ENCODE results near the gene MAP7.
"Not testable (repeated sequence)": the region's sequence is repeated elsewhere in the genome, so short reads cannot be mapped to it uniquely, and the experiment has no call there.

MAP7 gene

DNA sequence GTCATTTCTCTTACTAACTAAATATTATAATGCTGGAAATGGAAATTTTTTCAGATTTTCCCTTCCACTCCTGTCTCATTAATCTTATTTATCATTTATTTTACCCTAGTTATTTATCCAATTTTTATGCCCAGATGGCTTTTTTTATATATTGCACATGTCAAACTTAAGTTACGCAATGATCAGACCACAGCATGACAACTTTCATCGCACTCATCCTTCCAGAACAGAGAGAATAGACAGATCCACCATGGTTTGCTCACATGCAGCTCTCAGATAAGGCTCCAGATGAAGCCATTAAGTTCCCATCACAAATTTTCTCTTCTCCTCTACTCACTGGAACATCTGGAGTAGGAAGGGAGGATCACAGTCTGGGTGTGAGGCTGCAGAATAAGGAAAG lies 48.7 kb downstream of the MAP7 start:
- Histone ChIP-seq H3K27ac (ENCODE audit: low read depth, low read length) (peak overlapping the region; percentile 22), H2BK15ac (replicated peaks; ENCODE audit: low read depth) (no peak overlapping the region), H3K79me1 (ENCODE audit: low read length) (peaks cover 3% of the 10 kb centered on the region), H3K27me3 (ENCODE audit: insufficient read depth, low read length, poor library complexity) (no peaks in the 10 kb centered on the region), H3K56ac (ENCODE audit: low read length) (no peak overlapping the region), H2AK5ac (ENCODE audit: low read length) (no peak overlapping the region), H3K9ac (ENCODE audit: low read length) (no peak overlapping the region), H3K4me1 (ENCODE audit: control insufficient read depth, low read depth, low read length) (peaks cover 5% of the 10 kb centered on the region), H2BK120ac (ENCODE audit: low read depth, low read length) (no peak overlapping the region), H3K36me3 (ENCODE audit: control insufficient read depth, insufficient read depth, low read length) (no peaks in the 10 kb centered on the region), H3K4me2 (ENCODE audit: low read length) (no peak overlapping the region), H3K4ac (ENCODE audit: low read depth, low read length) (no peak overlapping the region), H2BK5ac (ENCODE audit: low read length) (no peak overlapping the region), H3K23ac (ENCODE audit: low read length) (no peak overlapping the region), H3K18ac (ENCODE audit: low read length) (peak overlapping the region; percentile 53), H4K8ac (ENCODE audit: low read depth, low read length) (no peak overlapping the region), H3K79me2 (ENCODE audit: control insufficient read depth, insufficient read depth, low read length) (peaks cover 2% of the 10 kb centered on the region), H3K4me3 (ENCODE audit: low read length) (no peak overlapping the region), H4K5ac (ENCODE audit: low read length) (peak overlapping the region; percentile 21)
- peak; percentile 16 for DNase-seq
- WGBS (ENCODE audit: extremely low coverage, insufficient coverage, low lambda C conversion rate) = no CpG with 5 or more reads among the region's 2 CpGs

DNA sequence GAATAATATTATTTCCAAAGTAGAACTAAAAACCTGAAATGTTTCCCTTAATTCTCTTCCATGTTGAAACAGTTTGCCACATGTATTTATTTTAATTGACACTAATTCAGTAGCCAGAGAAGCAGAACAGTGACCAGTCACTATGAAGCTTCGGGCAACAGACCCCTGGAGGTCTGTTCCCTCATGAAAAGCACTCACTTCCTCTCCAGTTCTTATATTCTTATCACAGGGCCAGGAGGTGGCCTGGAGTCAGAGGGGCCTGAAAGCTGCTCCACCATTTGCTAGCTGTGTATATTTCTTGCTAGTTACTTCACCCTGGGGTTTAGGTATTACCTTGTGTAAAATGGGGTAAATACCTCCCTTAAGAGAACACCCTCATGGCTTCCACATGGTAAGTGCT lies 49.1 kb downstream of the MAP7 start:
- Histone ChIP-seq H3K79me2 (ENCODE audit: control insufficient read depth, insufficient read depth, low read length) (peaks cover 2% of the 10 kb centered on the region), H2BK15ac (replicated peaks; ENCODE audit: low read depth) (no peak overlapping the region), H3K18ac (ENCODE audit: low read length) (no peak overlapping the region), H3K4me2 (ENCODE audit: low read length) (no peak overlapping the region), H2BK120ac (ENCODE audit: low read depth, low read length) (no peak overlapping the region), H3K4me1 (ENCODE audit: control insufficient read depth, low read depth, low read length) (peaks cover 5% of the 10 kb centered on the region), H3K27me3 (ENCODE audit: insufficient read depth, low read length, poor library complexity) (no peaks in the 10 kb centered on the region), H2BK5ac (ENCODE audit: low read length) (no peak overlapping the region), H3K9ac (ENCODE audit: low read length) (no peak overlapping the region), H3K4ac (ENCODE audit: low read depth, low read length) (no peak overlapping the region), H3K36me3 (ENCODE audit: control insufficient read depth, insufficient read depth, low read length) (no peaks in the 10 kb centered on the region), H3K79me1 (ENCODE audit: low read length) (peaks cover 3% of the 10 kb centered on the region), H2AK5ac (ENCODE audit: low read length) (no peak overlapping the region), H3K27ac (ENCODE audit: low read depth, low read length) (peak overlapping the region; percentile 51), H3K56ac (ENCODE audit: low read length) (no peak overlapping the region), H3K23ac (ENCODE audit: low read length) (no peak overlapping the region), H3K4me3 (ENCODE audit: low read length) (no peak overlapping the region), H4K5ac (ENCODE audit: low read length) (no peak overlapping the region), H4K8ac (ENCODE audit: low read depth, low read length) (no peak overlapping the region)
- DNase-seq = peak; percentile 81
- WGBS (ENCODE audit: extremely low coverage, insufficient coverage, low lambda C conversion rate) = no CpG with 5 or more reads among the region's 1 CpG

DNA sequence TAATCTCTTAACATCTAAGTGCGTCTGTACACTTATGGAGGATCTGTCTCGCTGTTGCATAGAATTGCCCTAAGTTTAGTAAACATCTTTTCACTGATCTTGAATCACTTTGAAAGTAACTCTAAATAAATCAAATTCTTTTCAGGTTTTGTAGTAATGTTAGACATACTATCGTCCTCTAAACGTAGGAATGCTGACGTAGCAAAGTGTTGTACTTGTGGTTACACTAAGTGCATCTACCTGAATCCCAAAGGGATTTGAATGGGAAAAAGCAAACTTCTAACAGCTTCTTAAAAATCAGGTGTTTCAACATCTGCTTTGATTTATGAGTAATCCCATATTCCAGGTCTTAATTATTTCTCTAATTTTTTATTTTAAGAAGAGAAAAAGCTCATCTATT lies 49.8 kb downstream of the MAP7 start:
- no peak overlapping the region for H3K27ac ChIP-seq (ENCODE audit: low read depth, low read length)

DNA sequence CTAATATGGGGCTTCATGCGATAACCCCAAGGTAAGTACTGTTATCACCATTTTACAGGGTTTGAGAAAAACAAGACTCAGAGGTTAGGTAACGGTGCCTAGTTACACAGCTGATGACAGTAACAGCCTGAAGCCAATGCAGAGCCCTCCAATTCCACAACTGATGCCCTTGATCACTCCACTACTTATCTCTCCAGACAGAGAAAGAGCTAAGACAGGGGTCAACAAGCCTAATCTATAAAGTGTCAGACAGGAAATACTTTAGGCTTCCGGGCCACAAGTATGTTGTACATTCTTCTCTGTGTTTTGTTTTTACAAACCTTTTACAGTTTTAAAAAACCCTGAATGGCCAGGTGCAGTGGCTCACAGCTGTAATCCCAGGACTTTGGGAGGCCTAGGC lies 50.9 kb downstream of the MAP7 start:
- Histone ChIP-seq H3K27me3 (ENCODE audit: insufficient read depth, low read length, poor library complexity) (no peaks in the 10 kb centered on the region), H3K23ac (ENCODE audit: low read length) (no peak overlapping the region), H3K79me2 (ENCODE audit: control insufficient read depth, insufficient read depth, low read length) (peaks cover 2% of the 10 kb centered on the region), H2BK5ac (ENCODE audit: low read length) (no peak overlapping the region), H3K4me2 (ENCODE audit: low read length) (no peak overlapping the region), H3K79me1 (ENCODE audit: low read length) (peaks cover 3% of the 10 kb centered on the region), H3K36me3 (ENCODE audit: control insufficient read depth, insufficient read depth, low read length) (no peaks in the 10 kb centered on the region), H3K18ac (ENCODE audit: low read length) (peak overlapping the region; percentile 45), H3K4me3 (ENCODE audit: low read length) (no peak overlapping the region), H3K4me1 (ENCODE audit: control insufficient read depth, low read depth, low read length) (peaks cover 5% of the 10 kb centered on the region), H3K9ac (ENCODE audit: low read length) (no peak overlapping the region), H2BK15ac (replicated peaks; ENCODE audit: low read depth) (no peak overlapping the region), H2AK5ac (ENCODE audit: low read length) (no peak overlapping the region), H3K4ac (ENCODE audit: low read depth, low read length) (no peak overlapping the region), H3K56ac (ENCODE audit: low read length) (no peak overlapping the region), H4K5ac (ENCODE audit: low read length) (no peak overlapping the region), H3K27ac (ENCODE audit: low read depth, low read length) (peak overlapping the region; percentile 85), H2BK120ac (ENCODE audit: low read depth, low read length) (no peak overlapping the region), H4K8ac (ENCODE audit: low read depth, low read length) (no peak overlapping the region)
- DNase-seq = peak; percentile 92
- WGBS (ENCODE audit: extremely low coverage, insufficient coverage, low lambda C conversion rate) = no CpG with 5 or more reads among the region's 3 CpGs

More for the DNA sequence above, 49.8 kb downstream of the MAP7 start:
- no peak overlapping the region for H3K4ac ChIP-seq (ENCODE audit: low read depth, low read length)
- no peak overlapping the region for H2AK5ac ChIP-seq (ENCODE audit: low read length)
- no peak overlapping the region for H3K4me2 ChIP-seq (ENCODE audit: low read length)
- no peak overlapping the region for H3K9ac ChIP-seq (ENCODE audit: low read length)
- H2BK5ac ChIP-seq (ENCODE audit: low read length) = no peak overlapping the region
- DNase-seq = no peak
- H3K79me2 ChIP-seq (ENCODE audit: control insufficient read depth, insufficient read depth, low read length) = peaks cover 2% of the 10 kb centered on the region
- peaks cover 5% of the 10 kb centered on the region for H3K4me1 ChIP-seq (ENCODE audit: control insufficient read depth, low read depth, low read length)
- no peak overlapping the region for H3K23ac ChIP-seq (ENCODE audit: low read length)
- no peak overlapping the region for H2BK120ac ChIP-seq (ENCODE audit: low read depth, low read length)
- H3K56ac ChIP-seq (ENCODE audit: low read length) = no peak overlapping the region
- H3K4me3 ChIP-seq (ENCODE audit: low read length) = no peak overlapping the region
- no peaks in the 10 kb centered on the region for H3K36me3 ChIP-seq (ENCODE audit: control insufficient read depth, insufficient read depth, low read length)
- no peak overlapping the region for H4K8ac ChIP-seq (ENCODE audit: low read depth, low read length)
- H2BK15ac ChIP-seq (replicated peaks; ENCODE audit: low read depth) = no peak overlapping the region
- no peak overlapping the region for H4K5ac ChIP-seq (ENCODE audit: low read length)
- H3K79me1 ChIP-seq (ENCODE audit: low read length) = peaks cover 3% of the 10 kb centered on the region
- H3K27me3 ChIP-seq (ENCODE audit: insufficient read depth, low read length, poor library complexity) = no peaks in the 10 kb centered on the region
- WGBS (ENCODE audit: extremely low coverage, insufficient coverage, low lambda C conversion rate) = no CpG with 5 or more reads among the region's 5 CpGs
- H3K18ac ChIP-seq (ENCODE audit: low read length) = no peak overlapping the region

DNA sequence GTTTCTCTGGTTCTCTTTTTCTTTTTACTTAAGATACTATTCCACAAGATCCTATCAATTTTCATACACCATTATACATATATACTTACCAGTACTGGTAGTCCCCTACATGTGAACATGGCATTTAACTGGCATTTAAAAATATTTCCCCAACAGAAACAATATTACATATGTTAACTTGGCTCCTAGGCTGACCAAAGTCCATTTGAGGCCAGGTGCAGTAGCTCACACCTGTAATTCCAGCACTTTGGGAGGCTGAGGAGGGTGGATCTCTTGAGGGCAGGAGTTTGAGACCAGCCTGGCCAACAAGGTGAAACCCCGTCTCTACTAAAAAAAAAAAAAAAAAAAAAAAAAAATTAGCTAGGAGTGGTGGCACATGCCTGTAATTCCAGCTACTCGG lies 53.8 kb downstream of the MAP7 start:
- no CpG with 5 or more reads among the region's 2 CpGs for WGBS (ENCODE audit: extremely low coverage, insufficient coverage, low lambda C conversion rate)
- not testable (repeated sequence) for H3K18ac ChIP-seq (ENCODE audit: low read length)

DNA sequence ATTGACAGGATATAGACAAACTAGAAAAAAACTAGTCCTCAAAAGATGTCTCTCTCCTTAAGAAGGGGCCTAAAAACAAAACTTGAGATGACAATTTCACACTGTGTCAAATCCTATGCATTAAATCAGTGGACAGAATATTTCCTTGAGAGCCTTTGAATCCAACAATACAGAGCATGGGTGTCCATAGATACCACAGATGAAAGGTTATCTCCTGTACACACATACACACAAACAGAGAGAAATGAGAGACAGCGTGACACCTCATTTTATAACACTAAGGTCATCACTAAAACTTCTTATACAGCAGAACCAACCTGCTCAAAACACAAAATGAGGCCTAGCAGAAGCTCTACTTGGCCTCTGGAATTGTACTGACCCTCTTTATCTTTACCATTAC lies 55.5 kb downstream of the MAP7 start:
- Histone ChIP-seq H3K79me1 (ENCODE audit: low read length) (no peaks in the 10 kb centered on the region), H4K8ac (ENCODE audit: low read depth, low read length) (no peak overlapping the region), H3K56ac (ENCODE audit: low read length) (no peak overlapping the region), H2AK5ac (ENCODE audit: low read length) (no peak overlapping the region), H3K18ac (ENCODE audit: low read length) (no peak overlapping the region), H3K4me3 (ENCODE audit: low read length) (no peak overlapping the region), H3K79me2 (ENCODE audit: control insufficient read depth, insufficient read depth, low read length) (no peaks in the 10 kb centered on the region), H3K9ac (ENCODE audit: low read length) (no peak overlapping the region), H2BK120ac (ENCODE audit: low read depth, low read length) (no peak overlapping the region), H2BK15ac (replicated peaks; ENCODE audit: low read depth) (no peak overlapping the region), H3K4ac (ENCODE audit: low read depth, low read length) (no peak overlapping the region), H3K27ac (ENCODE audit: low read depth, low read length) (no peak overlapping the region), H3K4me2 (ENCODE audit: low read length) (no peak overlapping the region), H3K27me3 (ENCODE audit: insufficient read depth, low read length, poor library complexity) (no peaks in the 10 kb centered on the region), H3K4me1 (ENCODE audit: control insufficient read depth, low read depth, low read length) (peaks cover 2% of the 10 kb centered on the region), H3K36me3 (ENCODE audit: control insufficient read depth, insufficient read depth, low read length) (no peaks in the 10 kb centered on the region), H4K5ac (ENCODE audit: low read length) (no peak overlapping the region), H2BK5ac (ENCODE audit: low read length) (no peak overlapping the region), H3K23ac (ENCODE audit: low read length) (no peak overlapping the region)
- no CpG with 5 or more reads among the region's 1 CpG for WGBS (ENCODE audit: extremely low coverage, insufficient coverage, low lambda C conversion rate)
- no peak for DNase-seq

More for the DNA sequence above, 53.8 kb downstream of the MAP7 start:
- not testable (repeated sequence) for H3K27ac ChIP-seq (ENCODE audit: low read depth, low read length); H3K23ac ChIP-seq (ENCODE audit: low read length); H3K4me3 ChIP-seq (ENCODE audit: low read length); H2BK5ac ChIP-seq (ENCODE audit: low read length); H2AK5ac ChIP-seq (ENCODE audit: low read length); H3K9ac ChIP-seq (ENCODE audit: low read length); H2BK120ac ChIP-seq (ENCODE audit: low read depth, low read length); H4K8ac ChIP-seq (ENCODE audit: low read depth, low read length); H3K79me1 ChIP-seq (ENCODE audit: low read length); H3K79me2 ChIP-seq (ENCODE audit: control insufficient read depth, insufficient read depth, low read length); H3K4me1 ChIP-seq (ENCODE audit: control insufficient read depth, low read depth, low read length); H3K56ac ChIP-seq (ENCODE audit: low read length); H3K36me3 ChIP-seq (ENCODE audit: control insufficient read depth, insufficient read depth, low read length); H4K5ac ChIP-seq (ENCODE audit: low read length); H2BK15ac ChIP-seq (replicated peaks; ENCODE audit: low read depth); H3K4ac ChIP-seq (ENCODE audit: low read depth, low read length); H3K27me3 ChIP-seq (ENCODE audit: insufficient read depth, low read length, poor library complexity); DNase-seq; H3K4me2 ChIP-seq (ENCODE audit: low read length)

Measured in mesendoderm (in vitro differentiated cells).